ENCODE results near the gene C15orf39. TPM values are rescaled to one million over a fixed set of nuclear protein-coding genes. Genes with fewer than 3 reads are reported as not detected.
"Not testable (repeated sequence)": the region's sequence is repeated elsewhere in the genome, so short reads cannot be mapped to it uniquely, and the experiment has no call there.

Gene C15orf39
- total RNA-seq, 1 donor from 2014 or later = 2.6 TPM

- Histone ChIP-seq H3K27me3 (ENCODE audit: control insufficient read depth in 3 of 3, insufficient read depth in 3 of 3, low read length in 3 of 3) (no peaks in the 10 kb centered on the region), H3K36me3 (ENCODE audit: control insufficient read depth in 3 of 3, insufficient read depth in 3 of 3, low read length in 3 of 3) (peaks cover 4 to 19% (median 14%) of the 10 kb centered on the region in 3 donors), H3K9me3 (ENCODE audit: control insufficient read depth in 3 of 3, low read length in 3 of 3) (no peaks in the 10 kb centered on the region), H3K4me3 (ENCODE audit: low read length in 3 of 3) (no peak overlapping the region), H3K4me1 (ENCODE audit: control insufficient read depth in 3 of 3, insufficient read depth in 3 of 3, low read length in 3 of 3) (peaks cover 0 to 5% (median 0%) of the 10 kb centered on the region in 3 donors), H3K27ac (ENCODE audit: low read depth, low read length) (no peak overlapping the region), H3K9ac (ENCODE audit: low read depth in 1 of 3, low read length in 3 of 3) (no peak overlapping the region)
These were observed 13.7 kb downstream of the C15orf39 start for GRCh38 chr15:75215107-75216004.

- Histone ChIP-seq H3K4me3 (ENCODE audit: low read length in 3 of 3) (no peak overlapping the region), H3K9ac (ENCODE audit: low read depth in 1 of 3, low read length in 3 of 3) (no peak overlapping the region), H3K27ac (ENCODE audit: low read depth, low read length) (no peak overlapping the region), H3K36me3 (ENCODE audit: control insufficient read depth in 3 of 3, insufficient read depth in 3 of 3, low read length in 3 of 3) (peaks cover 0 to 7% (median 3%) of the 10 kb centered on the region in 3 donors), H3K9me3 (ENCODE audit: control insufficient read depth in 3 of 3, low read length in 3 of 3) (no peaks in the 10 kb centered on the region), H3K4me1 (ENCODE audit: control insufficient read depth in 3 of 3, insufficient read depth in 3 of 3, low read length in 3 of 3) (peaks cover 0 to under 1% (median 0%) of the 10 kb centered on the region in 3 donors), H3K27me3 (ENCODE audit: control insufficient read depth in 3 of 3, insufficient read depth in 3 of 3, low read length in 3 of 3) (no peaks in the 10 kb centered on the region)
These were observed 15.3 kb downstream of the C15orf39 start for GRCh38 chr15:75217012-75217411.

GRCh38 chr15:75217574-75217973 lies 15.9 kb downstream of the C15orf39 start:
- not testable (repeated sequence) for H3K36me3 ChIP-seq (ENCODE audit: control insufficient read depth in 3 of 3, insufficient read depth in 3 of 3, low read length in 3 of 3); H3K4me1 ChIP-seq (ENCODE audit: control insufficient read depth in 3 of 3, insufficient read depth in 3 of 3, low read length in 3 of 3); H3K4me3 ChIP-seq (ENCODE audit: low read length in 3 of 3); H3K9me3 ChIP-seq (ENCODE audit: control insufficient read depth in 3 of 3, low read length in 3 of 3); H3K27me3 ChIP-seq (ENCODE audit: control insufficient read depth in 3 of 3, insufficient read depth in 3 of 3, low read length in 3 of 3); H3K27ac ChIP-seq (ENCODE audit: low read depth, low read length); H3K9ac ChIP-seq (ENCODE audit: low read depth in 1 of 3, low read length in 3 of 3)

GRCh38 chr15:75219507-75219929 lies 17.8 kb downstream of the C15orf39 start:
- not testable (repeated sequence) for H3K27ac ChIP-seq (ENCODE audit: low read depth, low read length); H3K36me3 ChIP-seq (ENCODE audit: control insufficient read depth in 3 of 3, insufficient read depth in 3 of 3, low read length in 3 of 3); H3K27me3 ChIP-seq (ENCODE audit: control insufficient read depth in 3 of 3, insufficient read depth in 3 of 3, low read length in 3 of 3); H3K4me1 ChIP-seq (ENCODE audit: control insufficient read depth in 3 of 3, insufficient read depth in 3 of 3, low read length in 3 of 3); H3K4me3 ChIP-seq (ENCODE audit: low read length in 3 of 3); H3K9ac ChIP-seq (ENCODE audit: low read depth in 1 of 3, low read length in 3 of 3); H3K9me3 ChIP-seq (ENCODE audit: control insufficient read depth in 3 of 3, low read length in 3 of 3)

- no peaks in the 10 kb centered on the region for H3K4me1 ChIP-seq (ENCODE audit: control insufficient read depth in 3 of 3, insufficient read depth in 3 of 3, low read length in 3 of 3)
- H3K27me3 ChIP-seq (ENCODE audit: control insufficient read depth in 3 of 3, insufficient read depth in 3 of 3, low read length in 3 of 3) = peaks cover 0 to 8% (median 6%) of the 10 kb centered on the region in 3 donors
- no peaks in the 10 kb centered on the region for H3K9me3 ChIP-seq (ENCODE audit: control insufficient read depth in 3 of 3, low read length in 3 of 3)
- no peak overlapping the region for H3K27ac ChIP-seq (ENCODE audit: low read depth, low read length)
- H3K36me3 ChIP-seq (ENCODE audit: control insufficient read depth in 3 of 3, insufficient read depth in 3 of 3, low read length in 3 of 3) = no peaks in the 10 kb centered on the region
- H3K9ac ChIP-seq (ENCODE audit: low read depth in 1 of 3, low read length in 3 of 3) = no peak overlapping the region
- H3K4me3 ChIP-seq (ENCODE audit: low read length in 3 of 3) = no peak overlapping the region
These were observed 22.0 kb downstream of the C15orf39 start for GRCh38 chr15:75223688-75224087.

- Histone ChIP-seq H3K27me3 (ENCODE audit: control insufficient read depth in 3 of 3, insufficient read depth in 3 of 3, low read length in 3 of 3) (peaks cover 0 to 14% (median 6%) of the 10 kb centered on the region in 3 donors), H3K27ac (ENCODE audit: low read depth, low read length) (no peak overlapping the region), H3K9me3 (ENCODE audit: control insufficient read depth in 3 of 3, low read length in 3 of 3) (no peaks in the 10 kb centered on the region), H3K9ac (ENCODE audit: low read depth in 1 of 3, low read length in 3 of 3) (no peak overlapping the region), H3K4me1 (ENCODE audit: control insufficient read depth in 3 of 3, insufficient read depth in 3 of 3, low read length in 3 of 3) (no peaks in the 10 kb centered on the region), H3K4me3 (ENCODE audit: low read length in 3 of 3) (no peak overlapping the region), H3K36me3 (ENCODE audit: control insufficient read depth in 3 of 3, insufficient read depth in 3 of 3, low read length in 3 of 3) (no peaks in the 10 kb centered on the region)
These were observed 22.6 kb downstream of the C15orf39 start for GRCh38 chr15:75224281-75224680.

- H3K4me1 ChIP-seq (ENCODE audit: control insufficient read depth in 3 of 3, insufficient read depth in 3 of 3, low read length in 3 of 3); H3K9me3 ChIP-seq (ENCODE audit: control insufficient read depth in 3 of 3, low read length in 3 of 3); H3K9ac ChIP-seq (ENCODE audit: low read depth in 1 of 3, low read length in 3 of 3); H3K36me3 ChIP-seq (ENCODE audit: control insufficient read depth in 3 of 3, insufficient read depth in 3 of 3, low read length in 3 of 3); H3K4me3 ChIP-seq (ENCODE audit: low read length in 3 of 3); H3K27ac ChIP-seq (ENCODE audit: low read depth, low read length): not testable (repeated sequence)
- H3K27me3 ChIP-seq (ENCODE audit: control insufficient read depth in 3 of 3, insufficient read depth in 3 of 3, low read length in 3 of 3) = peaks cover 0 to 14% (median 6%) of the 10 kb centered on the region in 3 donors
These were observed 23.6 kb downstream of the C15orf39 start for GRCh38 chr15:75225102-75225836.

GRCh38 chr15:75225951-75226732 lies 24.5 kb downstream of the C15orf39 start:
- Histone ChIP-seq H3K9me3 (ENCODE audit: control insufficient read depth in 3 of 3, low read length in 3 of 3) (no peaks in the 10 kb centered on the region), H3K36me3 (ENCODE audit: control insufficient read depth in 3 of 3, insufficient read depth in 3 of 3, low read length in 3 of 3) (no peaks in the 10 kb centered on the region), H3K27me3 (ENCODE audit: control insufficient read depth in 3 of 3, insufficient read depth in 3 of 3, low read length in 3 of 3) (peaks cover 0 to 14% (median 6%) of the 10 kb centered on the region in 3 donors), H3K9ac (ENCODE audit: low read depth in 1 of 3, low read length in 3 of 3) (no peak overlapping the region), H3K27ac (ENCODE audit: low read depth, low read length) (no peak overlapping the region), H3K4me1 (ENCODE audit: control insufficient read depth in 3 of 3, insufficient read depth in 3 of 3, low read length in 3 of 3) (peaks cover 0 to 2% (median 0%) of the 10 kb centered on the region in 3 donors), H3K4me3 (ENCODE audit: low read length in 3 of 3) (no peak overlapping the region)

- not testable (repeated sequence) for H3K36me3 ChIP-seq (ENCODE audit: control insufficient read depth in 3 of 3, insufficient read depth in 3 of 3, low read length in 3 of 3); H3K9me3 ChIP-seq (ENCODE audit: control insufficient read depth in 3 of 3, low read length in 3 of 3); H3K4me1 ChIP-seq (ENCODE audit: control insufficient read depth in 3 of 3, insufficient read depth in 3 of 3, low read length in 3 of 3); H3K4me3 ChIP-seq (ENCODE audit: low read length in 3 of 3); H3K9ac ChIP-seq (ENCODE audit: low read depth in 1 of 3, low read length in 3 of 3); H3K27ac ChIP-seq (ENCODE audit: low read depth, low read length)
- peaks cover under 1 to 17% (median 6%) of the 10 kb centered on the region in 3 donors for H3K27me3 ChIP-seq (ENCODE audit: control insufficient read depth in 3 of 3, insufficient read depth in 3 of 3, low read length in 3 of 3)
These were observed 25.4 kb downstream of the C15orf39 start for GRCh38 chr15:75227112-75227511.

All from skeletal muscle tissue (tissue), 4 donors.